HG03097 (cell line): ENCODE measurements around the gene ZNF148.

ENCODE experiments used
- ATAC-seq: cut with Tn5 transposase; IDR thresholded peaks from one replicate; pipeline ENCODE4 v1.9.1; 2021; ENCODE audit not compliant: unreplicated experiment, low FRiP score

The ZNF148 gene

GRCh38 chr3:125289429-125289981, 85.6 kb downstream of the ZNF148 start:
- ATAC-seq: no peak

- no peak for ATAC-seq
Measured at GRCh38 chr3:125287248-125287647, 87.9 kb downstream of the ZNF148 start.

GRCh38 chr3:125281381-125281780, 93.7 kb downstream of the ZNF148 start:
- ATAC-seq: no peak

DNA sequence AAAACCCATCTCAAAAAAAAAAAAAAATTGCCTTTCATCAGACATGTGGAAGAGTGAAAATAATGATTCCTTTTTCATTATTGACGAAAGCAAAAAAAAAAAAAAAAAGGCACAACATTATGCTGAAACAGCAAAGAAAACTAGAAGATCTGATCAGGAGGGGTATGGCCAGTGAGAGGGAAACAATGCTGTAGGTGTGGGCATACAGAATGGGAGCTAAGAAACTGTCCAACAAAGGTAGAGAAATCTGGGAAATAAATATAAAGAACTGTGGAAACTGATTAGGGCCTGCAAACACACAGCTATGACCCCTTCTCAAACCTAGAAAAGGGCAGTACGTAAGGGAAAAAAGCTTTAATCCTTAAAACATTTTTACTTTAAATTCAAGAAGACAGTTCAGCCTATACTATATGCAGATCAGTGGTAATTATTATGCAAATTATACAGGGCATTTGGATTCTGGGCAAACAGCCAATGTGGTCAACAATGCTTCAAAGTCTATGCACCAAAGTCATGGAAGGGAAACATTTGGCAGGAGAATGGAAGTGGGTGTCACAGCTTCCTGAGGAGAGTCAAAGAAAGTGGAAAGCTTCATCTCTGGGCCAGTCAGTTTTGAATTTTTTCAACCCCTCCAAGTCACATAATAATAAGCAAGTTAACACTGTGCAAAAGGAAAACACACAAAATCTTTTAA, 94.3 kb downstream of the ZNF148 start:
- ATAC-seq: no peak

- no peak for ATAC-seq
Measured at GRCh38 chr3:125278155-125278554, 97.0 kb downstream of the ZNF148 start.

DNA sequence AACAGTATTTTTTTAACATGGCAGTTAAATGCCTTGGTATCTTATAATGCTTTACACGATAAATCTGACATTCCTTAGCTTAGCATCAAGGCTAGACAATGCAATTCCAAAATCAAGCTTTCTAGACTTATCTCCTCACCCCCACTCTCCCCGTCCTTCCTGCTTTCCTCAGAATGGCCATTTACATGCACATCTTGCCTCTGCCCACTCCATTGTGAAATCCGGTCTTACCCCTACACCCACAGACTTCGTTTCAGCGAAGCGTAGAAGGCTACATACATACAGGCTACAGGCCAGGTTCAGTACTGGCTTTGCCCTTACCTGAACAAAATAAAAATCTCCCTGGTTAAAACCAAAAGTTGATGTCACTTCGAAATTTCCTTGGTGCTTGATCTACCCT, 104.0 kb downstream of the ZNF148 start:
- ATAC-seq: no peak

DNA sequence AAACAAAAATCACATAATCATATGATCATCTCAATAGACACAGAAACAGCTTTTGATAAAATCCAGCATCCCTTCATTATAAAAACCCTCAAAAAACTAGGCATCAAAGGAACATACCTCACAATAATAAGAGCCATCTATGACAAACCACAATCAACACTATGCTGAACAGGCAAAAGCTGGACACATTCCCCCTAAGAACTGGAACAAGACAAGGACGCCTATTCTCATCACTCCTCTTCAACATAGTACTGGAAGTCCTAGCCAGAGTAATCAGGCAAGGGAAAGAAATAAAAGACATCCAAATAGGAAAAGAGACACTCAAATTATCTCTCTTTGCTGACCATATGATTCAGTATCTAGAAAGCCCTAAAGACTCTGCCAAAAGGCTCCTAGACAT, 107.7 kb downstream of the ZNF148 start:
- no peak for ATAC-seq

- no peak for ATAC-seq
Measured at GRCh38 chr3:125266971-125267370, 108.2 kb downstream of the ZNF148 start.

DNA sequence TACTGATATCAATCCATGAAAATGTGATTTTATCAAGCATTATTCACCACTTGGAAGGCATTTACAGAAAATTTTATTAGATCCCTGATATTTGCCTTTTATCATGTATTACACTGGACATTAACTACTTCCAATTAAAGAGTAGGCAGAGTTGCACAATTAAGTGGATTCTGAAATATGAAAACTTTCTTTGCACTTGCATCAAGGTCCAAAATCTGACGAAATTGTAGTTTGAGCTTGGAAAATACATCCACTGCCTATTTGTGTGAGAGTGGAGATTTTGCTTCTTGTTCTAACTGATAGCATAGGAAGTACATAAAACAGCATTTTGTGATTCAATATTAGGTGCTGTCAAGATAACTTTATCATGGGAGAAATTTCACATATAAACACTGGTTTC, 113.0 kb downstream of the ZNF148 start:
- ATAC-seq: no peak

- no peak for ATAC-seq
Measured at GRCh38 chr3:125261031-125261430, 114.1 kb downstream of the ZNF148 start.

DNA sequence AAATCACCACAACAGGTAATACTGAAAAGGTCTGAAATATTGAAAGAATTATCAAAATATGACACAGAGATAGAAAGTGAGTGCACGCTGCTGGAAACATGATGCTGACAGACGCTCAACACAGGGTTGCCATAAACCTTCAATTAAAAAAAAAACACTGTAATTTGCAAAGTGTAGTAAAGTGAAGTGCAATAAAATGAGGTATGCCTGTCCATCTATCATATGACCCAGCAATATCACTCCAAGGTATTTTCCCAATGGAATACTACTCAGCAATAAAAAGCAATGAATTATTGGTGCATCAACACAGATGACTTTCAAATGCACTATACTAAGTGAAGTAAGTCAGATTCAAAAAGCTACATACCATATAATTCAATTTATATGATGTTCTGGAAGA, 115.0 kb downstream of the ZNF148 start:
- ATAC-seq: no peak

DNA sequence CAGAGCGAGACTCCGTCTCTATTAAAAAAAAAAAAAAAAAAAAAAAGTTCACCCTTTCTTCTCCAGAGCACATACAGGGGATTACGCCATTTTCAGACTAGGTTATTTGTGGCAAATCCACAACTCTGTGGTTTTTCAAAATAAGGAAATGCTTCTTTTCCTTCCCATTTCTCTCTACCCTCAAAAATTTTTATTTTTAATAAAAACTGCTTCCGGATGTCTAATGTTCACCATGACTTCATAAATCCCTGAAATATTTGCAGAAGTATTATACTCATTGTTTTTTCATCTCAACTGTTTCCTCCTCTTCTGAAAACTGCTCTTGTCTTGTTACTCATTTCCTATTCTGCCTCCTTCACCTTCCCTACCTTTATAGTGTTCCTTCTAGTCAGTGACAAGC, 117.6 kb downstream of the ZNF148 start:
- ATAC-seq: no peak

DNA sequence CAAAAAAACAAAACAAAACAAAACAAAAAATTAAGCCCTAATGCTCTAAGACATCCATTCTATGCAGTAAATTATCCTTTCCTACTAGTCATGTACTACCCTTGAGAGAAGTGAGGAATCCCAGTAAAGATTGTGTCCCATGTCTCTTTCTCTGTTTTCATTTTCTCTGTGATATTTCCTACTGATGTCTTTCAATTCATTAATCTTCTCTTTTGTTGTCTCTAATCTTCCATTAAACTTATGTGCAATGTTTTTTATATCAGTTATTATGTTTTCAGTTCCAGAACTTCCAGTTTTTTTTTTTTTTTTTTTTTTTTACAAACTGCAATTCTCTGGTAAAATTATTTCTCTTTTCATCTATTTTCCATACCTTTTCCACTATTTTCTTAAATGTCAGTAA, 118.5 kb downstream of the ZNF148 start:
- no peak for ATAC-seq

- no peak for ATAC-seq
Measured at GRCh38 chr3:125250973-125251372, 124.2 kb downstream of the ZNF148 start.

DNA sequence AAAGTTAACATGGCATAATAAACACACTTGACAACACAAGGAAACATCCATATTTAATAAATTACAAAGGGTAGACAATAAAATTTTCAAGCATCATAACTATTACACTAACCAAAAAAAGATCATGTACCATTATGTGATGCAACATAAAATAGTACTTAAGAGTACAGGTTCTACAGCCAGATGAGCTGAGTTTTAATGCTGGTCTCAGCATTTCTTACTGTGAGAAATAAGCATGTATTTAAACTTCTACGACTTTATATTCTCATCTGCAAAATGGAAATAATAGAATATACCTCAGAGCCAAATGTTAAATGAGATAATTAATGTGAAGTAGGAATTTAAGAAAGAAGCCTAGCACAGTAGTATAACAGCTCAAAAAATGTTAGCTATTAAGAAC, 128.9 kb downstream of the ZNF148 start:
- ATAC-seq: no peak

GRCh38 chr3:125245521-125245920, 129.6 kb downstream of the ZNF148 start:
- no peak for ATAC-seq

GRCh38 chr3:125240496-125240895, 134.6 kb downstream of the ZNF148 start:
- ATAC-seq: no peak

GRCh38 chr3:125239266-125239665, 135.9 kb downstream of the ZNF148 start:
- ATAC-seq: no peak

DNA sequence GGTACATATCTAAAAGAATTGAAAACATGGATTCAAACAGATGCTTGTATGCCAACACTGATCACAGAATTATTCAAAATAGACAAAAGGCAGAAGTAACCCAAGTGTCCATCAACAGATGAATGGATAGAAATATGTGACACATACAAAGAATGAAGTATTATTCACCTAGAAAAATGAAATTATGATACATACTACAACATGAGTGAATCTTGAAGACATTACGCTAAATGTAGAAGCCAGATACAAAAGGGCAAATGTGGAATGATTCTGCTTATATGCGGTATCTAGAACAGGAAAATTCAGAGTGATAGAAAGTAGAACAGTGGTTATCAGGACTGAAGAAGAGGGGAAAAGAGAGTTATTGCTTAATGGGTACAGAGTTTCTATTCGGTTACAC, 136.4 kb downstream of the ZNF148 start:
- ATAC-seq: no peak

DNA sequence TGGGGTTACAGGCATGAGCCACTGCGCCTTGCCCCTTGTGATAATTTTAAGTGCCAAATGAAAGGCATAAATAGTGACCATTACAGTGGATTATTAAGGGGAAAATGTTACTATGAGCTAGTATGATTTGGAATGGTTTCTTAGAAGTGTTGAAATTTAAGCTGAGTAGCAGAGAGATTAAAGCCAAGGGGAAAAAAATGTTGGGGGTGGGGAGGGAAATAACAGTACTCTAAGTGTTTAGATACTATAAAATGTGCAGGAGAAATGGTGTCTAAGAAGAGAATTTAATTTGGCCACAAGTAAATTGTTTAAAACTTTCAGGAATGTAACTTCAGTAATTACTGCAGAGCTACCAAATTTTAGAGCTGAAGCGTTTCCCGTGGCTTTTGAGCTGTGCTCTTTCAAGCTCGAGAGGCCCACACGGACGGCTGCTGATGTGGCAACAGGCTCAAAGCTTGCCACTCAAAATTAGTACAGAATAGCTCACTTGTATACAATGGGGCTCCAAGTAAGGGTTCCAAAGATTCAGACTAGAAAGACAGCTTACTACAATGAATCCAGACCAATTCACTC, 138.7 kb downstream of the ZNF148 start:
- ATAC-seq: no peak

GRCh38 chr3:125234831-125235230, 140.3 kb downstream of the ZNF148 start:
- ATAC-seq: no peak

GRCh38 chr3:125232401-125232800, 142.7 kb downstream of the ZNF148 start:
- no peak for ATAC-seq
